Mesothelial cell of epicardium (in vitro differentiated cells): ENCODE data around the gene PLCH2. TPM values are rescaled to one million over a fixed set of nuclear protein-coding genes. Genes with fewer than 3 reads are reported as not detected.
A peak's percentile ranks its signal among the peaks of the same experiment; 100 is the strongest.

Source experiments
- DNase-seq, 2 experiments: peaks; one replicate each; pipeline ENCODE4 v3.0.0; 2021; ENCODE audit warnings: low spot score in 2 of 2; ENCODE audit not compliant: unreplicated experiment in 2 of 2
- H3K27ac Mint-ChIP-seq: 2 replicates; pipeline ENCODE4 v1.8.0; 2021; ENCODE audit warnings: mixed read lengths
- H3K27me3 Mint-ChIP-seq: 2 replicates; pipeline ENCODE4 v1.8.0; 2021; ENCODE audit warnings: low read depth, mixed read lengths
- H3K36me3 Mint-ChIP-seq: 2 replicates; pipeline ENCODE4 v1.8.0; 2021; ENCODE audit warnings: mixed read lengths
- H3K4me1 Mint-ChIP-seq: 2 replicates; pipeline ENCODE4 v1.8.0; 2021; ENCODE audit warnings: mixed read lengths
- H3K4me3 Mint-ChIP-seq: 2 replicates; pipeline ENCODE4 v1.8.0; 2021; ENCODE audit warnings: mild to moderate bottlenecking, moderate library complexity, mixed read lengths
- H3K9me3 Mint-ChIP-seq: 2 replicates; pipeline ENCODE4 v1.8.0; 2021; ENCODE audit warnings: mixed read lengths
- CTCF ChIP-seq: fragments of 200-600 bp; sonication (generic); IDR thresholded peaks from one replicate; pipeline ENCODE4 v1.5.0; 2021; ENCODE audit warnings: antibody characterized with exemption; ENCODE audit not compliant: unreplicated experiment
- total RNA-seq: library from RNA; stranded (reverse); gene quantifications from 3 replicates; pipeline ENCODE4 v1.2.1, GENCODE V29; 2021

The PLCH2 gene
- total RNA-seq, 1 donor from 2014 or later = 1.7 TPM

- Mint-ChIP-seq H3K36me3 (no peaks in the 10 kb centered on the region), H3K4me3 (no peak overlapping the region), H3K9me3 (no peaks in the 10 kb centered on the region), H3K4me1 (peaks cover 24% of the 10 kb centered on the region), H3K27ac (no peak overlapping the region), H3K27me3 (peaks cover 4% of the 10 kb centered on the region)
- TF ChIP-seq CTCF = no peak
- no peak for DNase-seq
These were observed 66.3 kb downstream of the PLCH2 start for GRCh38 chr1:2542246-2542915.

GRCh38 chr1:2543543-2544092, 67.5 kb downstream of the PLCH2 start:
- no peak for DNase-seq
- H3K36me3 Mint-ChIP-seq = no peaks in the 10 kb centered on the region
- no peak overlapping the region for H3K27ac Mint-ChIP-seq
- no peaks in the 10 kb centered on the region for H3K9me3 Mint-ChIP-seq
- peaks cover 26% of the 10 kb centered on the region for H3K4me1 Mint-ChIP-seq
- TF ChIP-seq CTCF = no peak
- peaks cover 4% of the 10 kb centered on the region for H3K27me3 Mint-ChIP-seq
- H3K4me3 Mint-ChIP-seq = no peak overlapping the region

GRCh38 chr1:2544093-2544874, 68.2 kb downstream of the PLCH2 start:
- Mint-ChIP-seq H3K4me3 (no peak overlapping the region), H3K36me3 (no peaks in the 10 kb centered on the region), H3K27me3 (peaks cover 1% of the 10 kb centered on the region), H3K27ac (peak overlapping the region; percentile 25), H3K4me1 (peaks cover 26% of the 10 kb centered on the region), H3K9me3 (no peaks in the 10 kb centered on the region)
- DNase-seq = no peak
- TF ChIP-seq CTCF = no peak

GRCh38 chr1:2544875-2545640, 69.0 kb downstream of the PLCH2 start:
- H3K4me3 Mint-ChIP-seq = no peak overlapping the region
- H3K4me1 Mint-ChIP-seq = peaks cover 26% of the 10 kb centered on the region
- H3K27me3 Mint-ChIP-seq = peaks cover 1% of the 10 kb centered on the region
- no peak for DNase-seq
- H3K9me3 Mint-ChIP-seq = no peaks in the 10 kb centered on the region
- H3K36me3 Mint-ChIP-seq = no peaks in the 10 kb centered on the region
- no peak for TF ChIP-seq CTCF
- H3K27ac Mint-ChIP-seq = peak overlapping the region; percentile 25

DNA sequence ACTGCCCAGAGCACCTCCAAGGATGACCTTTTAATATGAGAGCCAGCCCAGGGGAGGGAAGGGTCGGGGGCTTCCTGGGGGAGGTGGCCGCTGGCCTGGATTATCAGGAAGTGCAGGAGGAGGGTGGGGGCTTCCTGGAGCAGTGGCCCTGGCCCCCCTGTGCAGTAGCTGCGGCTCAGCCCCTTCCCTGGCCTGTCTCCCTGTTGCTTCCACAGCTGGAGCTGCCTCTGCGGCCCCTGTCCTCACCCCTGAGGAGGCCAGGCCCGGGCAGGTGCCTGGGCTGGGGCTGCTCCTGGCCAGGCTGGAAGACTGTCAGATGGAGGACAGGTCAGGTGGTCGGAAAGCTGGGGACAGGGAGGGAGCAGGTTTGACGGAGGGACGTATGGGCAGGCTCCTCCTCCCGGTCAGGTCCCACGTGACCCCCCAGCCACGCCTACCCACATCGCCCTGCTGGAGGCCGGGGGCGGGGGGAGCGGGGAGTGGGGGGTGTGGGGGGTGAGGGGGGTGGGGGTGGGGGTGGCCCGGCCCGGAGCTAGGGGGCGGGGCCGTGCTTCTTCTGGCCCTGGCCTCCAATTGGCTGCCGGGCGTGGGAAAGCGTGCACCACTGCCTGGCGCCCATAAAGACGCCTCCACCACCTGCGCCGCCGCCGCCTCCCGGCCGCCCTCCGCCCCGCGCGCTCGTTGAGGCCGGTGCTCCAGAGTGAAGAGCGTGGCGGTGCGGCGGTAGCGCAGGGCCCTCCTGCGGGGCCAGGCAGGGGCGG, 69.8 kb downstream of the PLCH2 start:
- H3K27ac Mint-ChIP-seq = no peak overlapping the region

More for the DNA sequence above, 69.8 kb downstream of the PLCH2 start:
- H3K27me3 Mint-ChIP-seq = peaks cover 1% of the 10 kb centered on the region
- H3K4me1 Mint-ChIP-seq = peaks cover 26% of the 10 kb centered on the region
- peak; percentile 74 to 84 for DNase-seq
- no peak overlapping the region for H3K4me3 Mint-ChIP-seq
- TF ChIP-seq CTCF = no peak
- H3K36me3 Mint-ChIP-seq = no peaks in the 10 kb centered on the region
- H3K9me3 Mint-ChIP-seq = no peaks in the 10 kb centered on the region
